Measurements from ENCODE around the gene FADS2.

The FADS2 gene

GRCh38 chr11:61834278-61835048 is 6.4 kb downstream of the FADS2 start:
- no peaks in the 10 kb centered on the region for H3K36me3 ChIP-seq (ENCODE audit: control insufficient read depth, insufficient read depth, low read length)
- peaks cover 17% of the 10 kb centered on the region for H3K4me1 ChIP-seq (ENCODE audit: control insufficient read depth, insufficient read depth, low read length, poor library complexity, severe bottlenecking)
- H3K27ac ChIP-seq (ENCODE audit: insufficient read depth, low read length, poor library complexity, severe bottlenecking) = no peak overlapping the region
- DNase-seq = peak in 2 of 3 donors; percentile 14 to 47
- no peaks in the 10 kb centered on the region for H3K9me3 ChIP-seq (ENCODE audit: control insufficient read depth, low read length)
- H3K4me3 ChIP-seq (ENCODE audit: insufficient read depth, low read depth, low read length, poor library complexity, severe bottlenecking) = no peak overlapping the region
- peaks cover 4% of the 10 kb centered on the region for H3K27me3 ChIP-seq (replicated peaks; ENCODE audit: control insufficient read depth, insufficient read depth, low read length, poor library complexity, severe bottlenecking)

- no peaks in the 10 kb centered on the region for H3K27me3 ChIP-seq (replicated peaks; ENCODE audit: control insufficient read depth, insufficient read depth, low read length, poor library complexity, severe bottlenecking)
- H3K9me3 ChIP-seq (ENCODE audit: control insufficient read depth, low read length) = no peaks in the 10 kb centered on the region
- H3K4me3 ChIP-seq (ENCODE audit: insufficient read depth, low read depth, low read length, poor library complexity, severe bottlenecking) = no peak overlapping the region
- H3K36me3 ChIP-seq (ENCODE audit: control insufficient read depth, insufficient read depth, low read length) = no peaks in the 10 kb centered on the region
- peaks cover 17% of the 10 kb centered on the region for H3K4me1 ChIP-seq (ENCODE audit: control insufficient read depth, insufficient read depth, low read length, poor library complexity, severe bottlenecking)
- DNase-seq = no peak
- no peak overlapping the region for H3K27ac ChIP-seq (ENCODE audit: insufficient read depth, low read length, poor library complexity, severe bottlenecking)
Observed at GRCh38 chr11:61836193-61836592, 8.1 kb downstream of the FADS2 start.

GRCh38 chr11:61837411-61838005 is 9.4 kb downstream of the FADS2 start:
- no peak for DNase-seq
- H3K27me3 ChIP-seq (replicated peaks; ENCODE audit: control insufficient read depth, insufficient read depth, low read length, poor library complexity, severe bottlenecking) = no peaks in the 10 kb centered on the region
- no peak overlapping the region for H3K27ac ChIP-seq (ENCODE audit: insufficient read depth, low read length, poor library complexity, severe bottlenecking)
- peaks cover 17% of the 10 kb centered on the region for H3K4me1 ChIP-seq (ENCODE audit: control insufficient read depth, insufficient read depth, low read length, poor library complexity, severe bottlenecking)
- no peaks in the 10 kb centered on the region for H3K9me3 ChIP-seq (ENCODE audit: control insufficient read depth, low read length)
- H3K4me3 ChIP-seq (ENCODE audit: insufficient read depth, low read depth, low read length, poor library complexity, severe bottlenecking) = no peak overlapping the region
- H3K36me3 ChIP-seq (ENCODE audit: control insufficient read depth, insufficient read depth, low read length) = no peaks in the 10 kb centered on the region

GRCh38 chr11:61838501-61838900 is 10.4 kb downstream of the FADS2 start:
- H3K27me3 ChIP-seq (replicated peaks; ENCODE audit: control insufficient read depth, insufficient read depth, low read length, poor library complexity, severe bottlenecking) = no peaks in the 10 kb centered on the region
- no peak for DNase-seq
- H3K4me3 ChIP-seq (ENCODE audit: insufficient read depth, low read depth, low read length, poor library complexity, severe bottlenecking) = no peak overlapping the region
- no peaks in the 10 kb centered on the region for H3K36me3 ChIP-seq (ENCODE audit: control insufficient read depth, insufficient read depth, low read length)
- no peak overlapping the region for H3K27ac ChIP-seq (ENCODE audit: insufficient read depth, low read length, poor library complexity, severe bottlenecking)
- peaks cover 17% of the 10 kb centered on the region for H3K4me1 ChIP-seq (ENCODE audit: control insufficient read depth, insufficient read depth, low read length, poor library complexity, severe bottlenecking)
- H3K9me3 ChIP-seq (ENCODE audit: control insufficient read depth, low read length) = no peaks in the 10 kb centered on the region

GRCh38 chr11:61838921-61839320 is 10.8 kb downstream of the FADS2 start:
- Histone ChIP-seq H3K27me3 (replicated peaks; ENCODE audit: control insufficient read depth, insufficient read depth, low read length, poor library complexity, severe bottlenecking) (no peaks in the 10 kb centered on the region), H3K4me3 (ENCODE audit: insufficient read depth, low read depth, low read length, poor library complexity, severe bottlenecking) (no peak overlapping the region), H3K27ac (ENCODE audit: insufficient read depth, low read length, poor library complexity, severe bottlenecking) (no peak overlapping the region), H3K36me3 (ENCODE audit: control insufficient read depth, insufficient read depth, low read length) (no peaks in the 10 kb centered on the region), H3K4me1 (ENCODE audit: control insufficient read depth, insufficient read depth, low read length, poor library complexity, severe bottlenecking) (peaks cover 13% of the 10 kb centered on the region), H3K9me3 (ENCODE audit: control insufficient read depth, low read length) (no peaks in the 10 kb centered on the region)
- DNase-seq = no peak

GRCh38 chr11:61839742-61840141 is 11.6 kb downstream of the FADS2 start:
- Histone ChIP-seq H3K27me3 (replicated peaks; ENCODE audit: control insufficient read depth, insufficient read depth, low read length, poor library complexity, severe bottlenecking) (no peaks in the 10 kb centered on the region), H3K9me3 (ENCODE audit: control insufficient read depth, low read length) (no peaks in the 10 kb centered on the region), H3K27ac (ENCODE audit: insufficient read depth, low read length, poor library complexity, severe bottlenecking) (no peak overlapping the region), H3K4me1 (ENCODE audit: control insufficient read depth, insufficient read depth, low read length, poor library complexity, severe bottlenecking) (peaks cover 5% of the 10 kb centered on the region), H3K4me3 (ENCODE audit: insufficient read depth, low read depth, low read length, poor library complexity, severe bottlenecking) (no peak overlapping the region), H3K36me3 (ENCODE audit: control insufficient read depth, insufficient read depth, low read length) (no peaks in the 10 kb centered on the region)
- DNase-seq = no peak

GRCh38 chr11:61840371-61840770 is 12.3 kb downstream of the FADS2 start:
- no peak for DNase-seq
- Histone ChIP-seq H3K27ac (ENCODE audit: insufficient read depth, low read length, poor library complexity, severe bottlenecking) (no peak overlapping the region), H3K4me1 (ENCODE audit: control insufficient read depth, insufficient read depth, low read length, poor library complexity, severe bottlenecking) (no peaks in the 10 kb centered on the region), H3K9me3 (ENCODE audit: control insufficient read depth, low read length) (no peaks in the 10 kb centered on the region), H3K4me3 (ENCODE audit: insufficient read depth, low read depth, low read length, poor library complexity, severe bottlenecking) (no peak overlapping the region), H3K27me3 (replicated peaks; ENCODE audit: control insufficient read depth, insufficient read depth, low read length, poor library complexity, severe bottlenecking) (no peaks in the 10 kb centered on the region), H3K36me3 (ENCODE audit: control insufficient read depth, insufficient read depth, low read length) (no peaks in the 10 kb centered on the region)

GRCh38 chr11:61841636-61842527 is 13.8 kb downstream of the FADS2 start:
- no peaks in the 10 kb centered on the region for H3K36me3 ChIP-seq (ENCODE audit: control insufficient read depth, insufficient read depth, low read length)
- no peaks in the 10 kb centered on the region for H3K27me3 ChIP-seq (replicated peaks; ENCODE audit: control insufficient read depth, insufficient read depth, low read length, poor library complexity, severe bottlenecking)
- H3K9me3 ChIP-seq (ENCODE audit: control insufficient read depth, low read length) = no peaks in the 10 kb centered on the region
- DNase-seq = no peak
- H3K4me1 ChIP-seq (ENCODE audit: control insufficient read depth, insufficient read depth, low read length, poor library complexity, severe bottlenecking) = no peaks in the 10 kb centered on the region
- no peak overlapping the region for H3K27ac ChIP-seq (ENCODE audit: insufficient read depth, low read length, poor library complexity, severe bottlenecking)
- H3K4me3 ChIP-seq (ENCODE audit: insufficient read depth, low read depth, low read length, poor library complexity, severe bottlenecking) = no peak overlapping the region

- Histone ChIP-seq H3K9me3 (ENCODE audit: control insufficient read depth, low read length) (no peaks in the 10 kb centered on the region), H3K27ac (ENCODE audit: insufficient read depth, low read length, poor library complexity, severe bottlenecking) (no peak overlapping the region), H3K4me3 (ENCODE audit: insufficient read depth, low read depth, low read length, poor library complexity, severe bottlenecking) (no peak overlapping the region), H3K27me3 (replicated peaks; ENCODE audit: control insufficient read depth, insufficient read depth, low read length, poor library complexity, severe bottlenecking) (no peaks in the 10 kb centered on the region), H3K4me1 (ENCODE audit: control insufficient read depth, insufficient read depth, low read length, poor library complexity, severe bottlenecking) (no peaks in the 10 kb centered on the region), H3K36me3 (ENCODE audit: control insufficient read depth, insufficient read depth, low read length) (no peaks in the 10 kb centered on the region)
- DNase-seq = no peak
Observed at GRCh38 chr11:61842528-61842820, 14.4 kb downstream of the FADS2 start.
